LNCaP clone FGC (cell line): ENCODE results near the gene KCMF1.
A peak's percentile ranks its signal among the peaks of the same experiment; 100 is the strongest.

Experiments used
- DNase-seq: peaks from one replicate; pipeline ENCODE4 v3.0.0-alpha.2; 2011; ENCODE audit warnings: low read depth
- H3K4me3 ChIP-seq: 2 replicates; pipeline ENCODE4 v1.5.1; 2011; ENCODE audit warnings: mild to moderate bottlenecking, low read depth, low read length, control low read depth
- TF ChIP-seq, protein P1 (sequence below): IDR thresholded peaks from 2 replicates; pipeline ENCODE4 v1.5.1; 2012; ENCODE audit warnings: mild to moderate bottlenecking; ENCODE audit not compliant: control insufficient read depth, insufficient read depth; ENCODE audit errors: extremely low read depth

The KCMF1 gene

DNA sequence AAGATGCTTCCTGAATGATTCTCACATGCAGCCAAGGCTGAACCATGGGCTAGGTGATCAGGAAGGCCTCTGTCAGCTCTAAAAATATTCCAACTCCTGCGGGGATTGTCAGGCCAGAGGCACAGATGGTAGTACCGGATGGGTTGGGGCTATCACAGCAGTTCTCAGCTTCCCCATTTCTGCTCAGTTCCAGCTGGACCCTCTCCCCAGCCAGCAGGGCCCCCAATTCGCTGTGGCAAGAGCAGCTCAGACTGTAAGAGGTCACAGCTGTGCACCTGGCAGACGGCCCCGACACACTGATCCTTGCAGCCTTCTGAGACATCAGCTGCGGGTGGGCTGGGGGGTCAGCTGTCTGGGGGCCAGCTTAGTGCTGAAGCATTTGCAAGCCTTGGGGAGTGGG is 118.6 kb downstream of the KCMF1 start:
- no peak for DNase-seq
- TF ChIP-seq, protein P1, sequence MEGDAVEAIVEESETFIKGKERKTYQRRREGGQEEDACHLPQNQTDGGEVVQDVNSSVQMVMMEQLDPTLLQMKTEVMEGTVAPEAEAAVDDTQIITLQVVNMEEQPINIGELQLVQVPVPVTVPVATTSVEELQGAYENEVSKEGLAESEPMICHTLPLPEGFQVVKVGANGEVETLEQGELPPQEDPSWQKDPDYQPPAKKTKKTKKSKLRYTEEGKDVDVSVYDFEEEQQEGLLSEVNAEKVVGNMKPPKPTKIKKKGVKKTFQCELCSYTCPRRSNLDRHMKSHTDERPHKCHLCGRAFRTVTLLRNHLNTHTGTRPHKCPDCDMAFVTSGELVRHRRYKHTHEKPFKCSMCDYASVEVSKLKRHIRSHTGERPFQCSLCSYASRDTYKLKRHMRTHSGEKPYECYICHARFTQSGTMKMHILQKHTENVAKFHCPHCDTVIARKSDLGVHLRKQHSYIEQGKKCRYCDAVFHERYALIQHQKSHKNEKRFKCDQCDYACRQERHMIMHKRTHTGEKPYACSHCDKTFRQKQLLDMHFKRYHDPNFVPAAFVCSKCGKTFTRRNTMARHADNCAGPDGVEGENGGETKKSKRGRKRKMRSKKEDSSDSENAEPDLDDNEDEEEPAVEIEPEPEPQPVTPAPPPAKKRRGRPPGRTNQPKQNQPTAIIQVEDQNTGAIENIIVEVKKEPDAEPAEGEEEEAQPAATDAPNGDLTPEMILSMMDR: no peak
- H3K4me3 ChIP-seq: no peak overlapping the region

DNA sequence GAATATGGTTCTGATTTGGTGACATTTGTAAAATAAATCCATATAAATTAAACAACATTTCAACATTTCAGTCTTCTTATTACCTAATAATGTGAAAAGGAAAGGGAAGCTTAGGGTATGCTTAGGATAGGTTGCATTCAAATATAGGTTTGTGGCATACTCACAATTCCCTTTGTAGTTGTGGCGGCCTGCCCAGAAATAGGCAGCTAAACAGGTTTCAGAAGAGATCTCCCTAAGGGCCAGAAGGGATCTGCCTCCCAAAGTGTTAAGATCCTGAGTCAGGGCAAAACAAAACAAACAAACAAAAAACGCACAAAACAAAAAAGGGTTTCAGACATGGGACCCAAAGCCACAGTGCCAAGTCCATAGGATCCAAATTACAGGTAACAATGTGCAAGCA is 120.9 kb downstream of the KCMF1 start:
- no peak overlapping the region for H3K4me3 ChIP-seq
- TF ChIP-seq, protein P1: no peak
- peak; percentile 59 for DNase-seq

DNA sequence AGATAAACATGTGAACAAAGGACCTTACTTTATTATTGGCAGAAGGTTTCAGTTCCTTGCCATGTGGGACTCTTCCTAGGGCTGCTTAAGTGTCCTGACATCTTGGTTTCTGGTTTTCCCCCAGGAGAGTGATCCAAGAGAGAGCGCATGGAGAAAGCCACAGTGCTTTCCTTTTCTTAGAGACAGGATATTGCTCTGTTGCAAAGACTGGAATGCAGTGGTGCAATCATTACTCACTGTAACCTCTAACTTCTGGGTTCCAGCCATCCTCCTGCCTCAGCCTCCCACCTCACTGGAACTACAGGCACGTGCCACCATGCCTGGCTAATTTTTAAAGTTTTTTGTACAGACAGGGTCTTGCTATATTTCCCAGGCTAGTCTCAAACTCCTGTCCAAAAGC is 124.1 kb downstream of the KCMF1 start:
- TF ChIP-seq, protein P1: no peak
- no peak overlapping the region for H3K4me3 ChIP-seq
- no peak for DNase-seq

DNA sequence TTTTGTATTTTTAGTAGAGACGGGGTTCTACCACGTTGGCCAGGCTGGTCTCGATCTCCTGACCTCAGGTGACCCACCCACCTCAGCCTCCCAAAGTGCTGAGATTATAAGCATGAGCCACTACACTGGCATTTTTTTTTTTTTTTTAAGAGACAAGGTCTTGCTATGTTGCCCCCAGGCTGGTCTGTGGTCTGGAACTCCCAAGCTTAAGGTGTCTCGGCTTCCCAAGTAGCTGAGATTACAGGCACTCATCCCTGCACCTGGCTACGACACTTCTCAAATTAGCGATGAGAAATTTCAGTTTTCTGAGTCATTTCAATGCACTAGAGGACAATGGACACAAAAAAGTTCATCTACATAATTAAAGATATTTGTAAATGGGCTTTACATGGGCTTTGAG is 125.7 kb downstream of the KCMF1 start:
- H3K4me3 ChIP-seq: no peak overlapping the region
- no peak for DNase-seq
- TF ChIP-seq, protein P1: no peak

DNA sequence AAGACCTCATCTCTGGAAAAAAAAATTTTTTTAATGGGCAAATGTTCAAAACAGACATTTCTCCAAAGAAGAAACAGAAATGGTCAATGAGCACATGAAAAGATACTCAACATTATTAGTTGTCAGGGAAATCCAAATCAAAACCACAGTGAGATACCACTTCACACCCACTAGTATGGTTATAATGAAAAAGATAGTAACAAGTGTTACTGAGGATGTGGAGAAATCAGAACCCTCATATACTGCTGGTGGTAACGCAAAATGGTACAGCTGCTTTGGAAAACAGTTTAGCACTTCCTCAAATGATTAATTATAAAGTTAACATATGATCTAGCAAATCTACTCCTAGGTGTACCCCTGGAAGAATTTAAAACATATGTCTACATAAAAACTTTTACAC is 133.3 kb downstream of the KCMF1 start:
- DNase-seq: no peak
- TF ChIP-seq, protein P1: no peak
- no peak overlapping the region for H3K4me3 ChIP-seq

DNA sequence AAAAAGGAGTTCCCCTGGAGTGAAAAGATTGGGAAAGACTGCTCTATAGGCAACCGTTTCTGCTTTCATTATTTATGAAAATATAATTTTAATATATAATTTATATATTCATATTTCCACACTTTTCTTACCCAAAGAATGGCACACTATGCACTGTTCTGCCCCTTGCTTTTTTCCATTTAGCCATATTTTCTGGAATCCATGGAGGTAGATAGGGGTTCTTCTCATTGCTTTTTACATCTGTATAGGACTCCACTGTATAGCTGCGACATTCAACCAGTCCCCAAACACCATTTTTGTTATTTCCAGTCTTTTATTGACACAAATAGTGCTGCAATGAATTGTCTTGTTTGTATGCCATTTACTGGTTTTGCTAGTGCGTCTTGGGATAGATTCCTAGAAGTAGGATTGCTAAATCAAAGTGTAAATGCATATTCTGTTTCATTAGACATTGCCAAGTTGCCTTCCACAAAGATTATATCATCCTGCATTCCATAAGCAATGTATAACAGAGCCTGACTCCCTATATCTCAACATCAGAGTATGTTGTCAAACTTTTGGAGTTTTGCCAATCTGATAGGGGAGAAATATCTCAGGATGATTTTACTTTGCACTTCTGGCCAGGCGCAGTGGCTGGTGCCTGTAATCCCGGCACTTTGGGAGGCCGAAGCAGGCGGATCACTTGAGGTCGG is 135.7 kb downstream of the KCMF1 start:
- TF ChIP-seq, protein P1: no peak
- peak; percentile 78 for DNase-seq
- no peak overlapping the region for H3K4me3 ChIP-seq
